Osteoblast (primary cell): ENCODE results near the gene DHX29. TPM values are rescaled to one million over a fixed set of nuclear protein-coding genes. Genes with fewer than 3 reads are reported as not detected.

Source experiments
- DNase-seq: peaks from one replicate; pipeline ENCODE4 v3.0.0; 2011; ENCODE audit warnings: low spot score, mixed read lengths; ENCODE audit not compliant: insufficient read length; ENCODE audit errors: missing footprints
- H2AFZ ChIP-seq: 2 replicates; pipeline ENCODE4 v1.6.0; 2011; ENCODE audit warnings: mild to moderate bottlenecking, low read length
- H3K27ac ChIP-seq: 2 replicates; pipeline ENCODE4 v1.5.1; 2011; ENCODE audit warnings: mild to moderate bottlenecking, low read depth, low read length, moderate library complexity
- H3K27me3 ChIP-seq: 2 replicates; pipeline ENCODE4 v1.6.0; 2012; ENCODE audit warnings: mild to moderate bottlenecking, control low read depth, inconsistent platforms, low read length, moderate library complexity; ENCODE audit not compliant: insufficient read depth
- H3K36me3 ChIP-seq: 2 replicates; pipeline ENCODE4 v1.5.1; 2011; ENCODE audit warnings: mild to moderate bottlenecking, low read length, control low read depth, moderate library complexity; ENCODE audit not compliant: insufficient read depth
- H3K4me1 ChIP-seq: 2 replicates; pipeline ENCODE4 v1.5.1; 2011; ENCODE audit warnings: mild to moderate bottlenecking, low read length, control low read depth, moderate library complexity; ENCODE audit not compliant: insufficient read depth
- H3K4me2 ChIP-seq: 2 replicates; pipeline ENCODE4 v1.6.0; 2011; ENCODE audit warnings: mild to moderate bottlenecking, low read length; ENCODE audit not compliant: insufficient read depth
- H3K4me3 ChIP-seq: fragments of 200-600 bp; sonication (generic); 3 replicates; pipeline ENCODE4 v1.5.1; 2012; ENCODE audit warnings: mild to moderate bottlenecking, low read length, inconsistent platforms; ENCODE audit not compliant: insufficient read depth
- H3K79me2 ChIP-seq: 2 replicates; pipeline ENCODE4 v1.6.0; 2012; ENCODE audit warnings: mild to moderate bottlenecking, low read length, control low read depth, inconsistent platforms; ENCODE audit not compliant: insufficient read depth
- H3K9me3 ChIP-seq: 2 replicates; pipeline ENCODE4 v1.5.1; 2011; ENCODE audit warnings: low read depth, low read length, control low read depth
- H4K20me1 ChIP-seq: 2 replicates; pipeline ENCODE4 v1.6.0; 2012; ENCODE audit warnings: mild to moderate bottlenecking, low read length, control low read depth; ENCODE audit not compliant: insufficient read depth
- total RNA-seq: library from RNA; depleted of rRNA; stranded (reverse); fragments of >200 nt; gene quantifications from 2 replicates; pipeline ENCODE4 v1.2.3, GENCODE V29; 2012
- TF ChIP-seq, protein P1 (sequence below): IDR thresholded peaks from 2 replicates; pipeline ENCODE4 v1.5.1; 2011; ENCODE audit warnings: mild to moderate bottlenecking, low read depth, low read length, moderate library complexity; ENCODE audit errors: extremely low read depth

DHX29 gene
- total RNA-seq, 1 donor = 38.4 TPM

DNA sequence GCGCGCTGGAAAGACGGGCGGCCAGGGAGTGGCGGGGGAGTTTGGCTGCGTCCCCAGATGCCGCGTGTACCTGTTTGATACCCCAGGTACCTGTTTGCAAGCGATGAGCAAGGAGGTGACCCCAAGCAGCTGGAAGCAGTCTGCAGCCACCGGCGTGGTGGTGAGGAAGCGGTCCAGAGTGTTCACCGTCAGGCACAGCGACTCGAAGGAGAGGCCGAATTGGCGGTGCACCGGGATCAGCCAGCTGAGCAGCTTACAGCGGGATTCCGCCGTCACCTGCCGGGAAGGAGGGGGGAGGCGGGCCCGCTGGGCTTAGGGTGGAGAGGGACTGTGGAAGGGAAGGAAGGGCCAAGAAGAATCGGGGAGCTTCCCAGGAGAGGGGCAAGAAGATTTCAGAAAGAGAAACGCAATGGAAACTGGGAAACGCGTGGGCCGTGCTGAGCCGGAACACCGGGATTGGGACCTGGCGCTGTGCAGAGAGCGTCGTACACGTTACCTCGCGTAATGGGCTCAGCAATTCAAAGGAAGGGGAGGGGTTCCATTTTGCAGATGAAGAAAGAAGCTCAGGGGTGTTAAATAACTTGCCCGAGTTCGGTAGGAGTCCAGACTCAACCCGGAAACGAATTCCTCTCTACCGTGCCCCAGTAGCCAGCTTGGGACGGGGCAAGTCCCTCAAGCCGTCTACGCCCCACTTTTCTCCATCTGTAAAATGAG, 75.1 kb downstream of the DHX29 start:
- no peaks in the 10 kb centered on the region for H3K9me3 ChIP-seq
- TF ChIP-seq, protein P1, sequence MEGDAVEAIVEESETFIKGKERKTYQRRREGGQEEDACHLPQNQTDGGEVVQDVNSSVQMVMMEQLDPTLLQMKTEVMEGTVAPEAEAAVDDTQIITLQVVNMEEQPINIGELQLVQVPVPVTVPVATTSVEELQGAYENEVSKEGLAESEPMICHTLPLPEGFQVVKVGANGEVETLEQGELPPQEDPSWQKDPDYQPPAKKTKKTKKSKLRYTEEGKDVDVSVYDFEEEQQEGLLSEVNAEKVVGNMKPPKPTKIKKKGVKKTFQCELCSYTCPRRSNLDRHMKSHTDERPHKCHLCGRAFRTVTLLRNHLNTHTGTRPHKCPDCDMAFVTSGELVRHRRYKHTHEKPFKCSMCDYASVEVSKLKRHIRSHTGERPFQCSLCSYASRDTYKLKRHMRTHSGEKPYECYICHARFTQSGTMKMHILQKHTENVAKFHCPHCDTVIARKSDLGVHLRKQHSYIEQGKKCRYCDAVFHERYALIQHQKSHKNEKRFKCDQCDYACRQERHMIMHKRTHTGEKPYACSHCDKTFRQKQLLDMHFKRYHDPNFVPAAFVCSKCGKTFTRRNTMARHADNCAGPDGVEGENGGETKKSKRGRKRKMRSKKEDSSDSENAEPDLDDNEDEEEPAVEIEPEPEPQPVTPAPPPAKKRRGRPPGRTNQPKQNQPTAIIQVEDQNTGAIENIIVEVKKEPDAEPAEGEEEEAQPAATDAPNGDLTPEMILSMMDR = no peak
- peak overlapping the region; percentile 78 for H3K4me3 ChIP-seq
- H2AFZ ChIP-seq = peak overlapping the region; percentile 75
- DNase-seq = peak; percentile 92
- no peaks in the 10 kb centered on the region for H3K79me2 ChIP-seq
- no peaks in the 10 kb centered on the region for H4K20me1 ChIP-seq
- no peak overlapping the region for H3K27ac ChIP-seq
- H3K4me2 ChIP-seq = peak overlapping the region; percentile 91
- peaks cover 57% of the 10 kb centered on the region for H3K27me3 ChIP-seq
- H3K4me1 ChIP-seq = peaks cover 21% of the 10 kb centered on the region
- no peaks in the 10 kb centered on the region for H3K36me3 ChIP-seq

DNA sequence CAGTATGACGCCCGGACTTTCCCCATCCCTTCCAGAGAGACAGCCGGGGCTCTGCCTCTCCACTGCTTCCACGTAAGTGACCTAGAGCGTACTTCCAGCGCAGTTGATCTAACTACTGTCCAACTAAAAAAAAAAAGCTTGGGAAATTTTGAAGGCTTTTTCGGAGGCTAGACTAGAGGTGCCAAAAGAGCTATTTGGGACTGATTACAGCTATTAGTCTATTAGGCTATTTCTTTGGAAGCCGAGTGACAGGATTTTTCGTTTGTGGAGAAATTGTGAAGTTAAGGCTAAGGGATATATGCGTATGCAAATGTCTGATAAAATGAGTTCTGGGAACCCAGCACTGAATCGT, 75.6 kb downstream of the DHX29 start:
- Histone ChIP-seq H2AFZ (peak overlapping the region; percentile 75), H3K79me2 (no peaks in the 10 kb centered on the region), H3K4me1 (peaks cover 21% of the 10 kb centered on the region), H3K27ac (no peak overlapping the region), H3K9me3 (no peaks in the 10 kb centered on the region), H3K4me2 (peak overlapping the region; percentile 91), H3K4me3 (peak overlapping the region; percentile 78), H3K27me3 (peaks cover 57% of the 10 kb centered on the region), H3K36me3 (no peaks in the 10 kb centered on the region), H4K20me1 (no peaks in the 10 kb centered on the region)
- TF ChIP-seq, protein P1 = no peak
- peak; percentile 68 for DNase-seq

DNA sequence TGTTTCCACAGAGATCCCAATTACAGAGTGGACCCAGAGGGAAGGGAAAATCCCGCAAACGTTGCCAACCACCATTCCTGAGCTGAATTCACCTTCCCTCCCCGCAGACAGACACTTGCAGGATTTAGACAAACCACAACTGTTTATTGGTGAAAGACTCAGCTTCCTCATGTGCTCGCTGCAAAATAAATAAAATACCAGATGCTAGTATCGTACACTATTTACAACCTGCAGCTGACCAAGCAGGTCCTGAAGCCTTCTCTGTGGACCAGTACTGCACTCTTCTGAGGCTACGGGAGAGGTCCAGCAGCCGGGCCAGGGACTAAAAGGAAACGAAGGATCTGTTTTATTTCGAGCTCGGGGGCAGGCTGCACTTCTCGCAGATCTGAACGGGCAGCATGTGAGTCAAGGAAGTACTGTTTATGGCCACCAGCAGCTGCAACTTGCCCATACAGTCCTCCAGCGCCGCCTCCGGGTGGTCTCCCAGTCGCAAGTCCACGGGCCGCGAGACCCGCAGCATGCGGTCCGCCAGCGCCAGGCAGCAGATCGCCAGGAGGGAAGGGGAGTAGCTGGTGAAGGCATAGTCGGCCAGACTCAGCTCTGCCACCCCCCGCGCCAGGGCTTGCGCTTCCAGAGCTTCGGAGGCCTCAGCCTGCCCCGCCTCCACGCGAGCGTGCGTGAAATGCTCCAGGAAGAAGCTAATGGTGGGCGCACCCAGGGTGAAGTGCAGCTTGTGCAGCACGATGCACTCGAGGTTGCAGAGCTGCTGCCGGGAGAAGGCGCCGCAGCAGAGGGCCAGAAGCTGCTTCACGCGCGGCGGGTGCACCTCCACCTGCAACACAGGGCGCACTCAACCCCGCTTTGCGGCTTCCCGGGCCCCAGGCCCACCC, 76.2 kb downstream of the DHX29 start:
- Histone ChIP-seq H3K9me3 (no peaks in the 10 kb centered on the region), H3K27me3 (peaks cover 58% of the 10 kb centered on the region), H4K20me1 (no peaks in the 10 kb centered on the region), H3K79me2 (no peaks in the 10 kb centered on the region), H3K36me3 (no peaks in the 10 kb centered on the region), H3K27ac (no peak overlapping the region), H2AFZ (peak overlapping the region; percentile 22), H3K4me2 (peak overlapping the region; percentile 91), H3K4me1 (peaks cover 21% of the 10 kb centered on the region), H3K4me3 (peak overlapping the region; percentile 78)
- TF ChIP-seq, protein P1 = no peak
- DNase-seq = peak; percentile 85

DNA sequence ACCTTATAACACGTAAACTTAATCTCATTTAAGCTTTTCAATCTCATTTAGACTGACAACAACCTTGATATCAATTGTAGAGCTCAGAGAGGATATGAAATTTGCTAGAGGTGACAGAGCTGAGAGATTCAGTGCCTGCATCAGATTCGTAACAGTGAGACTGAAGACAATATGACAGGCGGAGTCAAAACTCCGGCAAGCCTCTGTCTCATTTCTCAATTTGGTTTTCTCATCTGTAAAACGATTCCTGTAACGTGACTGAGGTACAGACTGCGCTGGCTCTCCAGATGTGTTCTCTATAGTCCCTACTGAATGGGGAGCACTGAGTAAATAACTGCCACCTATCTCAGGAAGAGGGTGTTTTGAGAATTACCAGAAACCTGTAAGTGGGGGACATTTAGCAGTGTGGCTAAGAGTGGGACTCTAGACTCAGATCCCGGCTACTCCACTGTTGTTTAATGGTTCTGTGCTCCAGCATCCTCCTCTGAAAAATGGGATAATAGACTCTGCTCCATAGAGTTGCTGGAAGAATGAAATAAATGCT, 77.3 kb downstream of the DHX29 start:
- no peaks in the 10 kb centered on the region for H3K9me3 ChIP-seq
- no peak overlapping the region for H2AFZ ChIP-seq
- H3K36me3 ChIP-seq = no peaks in the 10 kb centered on the region
- H3K27ac ChIP-seq = no peak overlapping the region
- H4K20me1 ChIP-seq = no peaks in the 10 kb centered on the region
- H3K4me3 ChIP-seq = no peak overlapping the region
- TF ChIP-seq, protein P1 = no peak
- peaks cover 21% of the 10 kb centered on the region for H3K4me1 ChIP-seq
- H3K4me2 ChIP-seq = no peak overlapping the region
- DNase-seq = peak; percentile 70
- no peaks in the 10 kb centered on the region for H3K79me2 ChIP-seq
- H3K27me3 ChIP-seq = peaks cover 62% of the 10 kb centered on the region
